HepG2 (cell line): Measurements from ENCODE around the gene ARL5C. TPM values are rescaled to one million over a fixed set of nuclear protein-coding genes. Genes with fewer than 3 reads are reported as not detected.
A peak's percentile ranks its signal among the peaks of the same experiment; 100 is the strongest.

ENCODE experiments used
- AGO2 ChIP-seq: fragments of 200-400 bp; formaldehyde crosslinking; optimal IDR thresholded peaks from 2 replicates; pipeline ENCODE3; 2017; ENCODE audit warnings: mild to moderate bottlenecking, low read depth, low read length, moderate library complexity
- FIP1L1 ChIP-seq: fragments of 200-400 bp; formaldehyde crosslinking; IDR thresholded peaks from 2 replicates; pipeline ENCODE4 v1.6.1; 2018; ENCODE audit warnings: low read depth, mild to moderate bottlenecking, low read length, moderate library complexity, borderline replicate concordance; ENCODE audit not compliant: insufficient read depth
- FOXA1 ChIP-seq, 2 experiments: fragments of 450-650 bp in 1 of 2; sonication (generic) in 1 of 2; formaldehyde crosslinking in 1 of 2; IDR thresholded peaks; 2 replicates each; pipeline versions ENCODE4 v1.4.0 to v1.6.1; 2016 to 2020; ENCODE audit warnings: missing genetic modification reagents in 1 of 2
- HOXA5 ChIP-seq: sonication (generic); formaldehyde crosslinking; IDR thresholded peaks from 2 replicates; pipeline ENCODE4 v1.4.0; 2020; ENCODE audit warnings: missing genetic modification reagents
- JUN ChIP-seq: sonication (generic); formaldehyde crosslinking; IDR thresholded peaks from 2 replicates; pipeline ENCODE4 v1.4.0; 2020; ENCODE audit warnings: mild to moderate bottlenecking, missing genetic modification reagents
- KDM5A ChIP-seq: fragments of 200-600 bp; sonication (generic); IDR thresholded peaks from 2 replicates; pipeline ENCODE4 v1.7.0; 2018; ENCODE audit warnings: antibody characterized with exemption, mild to moderate bottlenecking, low read length, borderline replicate concordance
- NBN ChIP-seq: fragments of 450-650 bp; conservative IDR thresholded peaks from 2 replicates; pipeline ENCODE4 v1.6.1; 2017
- NFE2L1 ChIP-seq: sonication (generic); formaldehyde crosslinking; IDR thresholded peaks from 2 replicates; pipeline ENCODE4 v1.4.0; 2020; ENCODE audit warnings: missing genetic modification reagents, mild to moderate bottlenecking, borderline replicate concordance
- PITX1 ChIP-seq: sonication (generic); formaldehyde crosslinking; IDR thresholded peaks from 2 replicates; pipeline ENCODE4 v1.5.1; 2020; ENCODE audit warnings: mild to moderate bottlenecking, missing genetic modification reagents
- SOX6 ChIP-seq, 2 experiments: fragments of 450-650 bp in 1 of 2; sonication (generic) in 1 of 2; formaldehyde crosslinking in 1 of 2; IDR thresholded peaks; 2 replicates each; pipeline versions ENCODE4 v1.4.0 to v1.6.1; 2017 to 2020; ENCODE audit warnings: antibody characterized with exemption in 1 of 2, mild to moderate bottlenecking in 1 of 2, missing genetic modification reagents in 1 of 2
- ZC3H4 ChIP-seq: sonication (generic); formaldehyde crosslinking; IDR thresholded peaks from 2 replicates; pipeline ENCODE4 v1.4.0; 2020; ENCODE audit warnings: missing genetic modification reagents, borderline replicate concordance
- ZMYM2 ChIP-seq: sonication (generic); formaldehyde crosslinking; IDR thresholded peaks from 2 replicates; pipeline ENCODE4 v1.8.0; 2022; ENCODE audit warnings: mild to moderate bottlenecking, missing genetic modification reagents
- ZNF296 ChIP-seq: sonication (generic); formaldehyde crosslinking; conservative IDR thresholded peaks from 2 replicates; pipeline ENCODE4 v1.5.0; 2020; ENCODE audit warnings: mild to moderate bottlenecking, missing genetic modification reagents
- ZNF383 ChIP-seq: sonication (generic); formaldehyde crosslinking; IDR thresholded peaks from 2 replicates; pipeline ENCODE4 v1.4.0; 2020; ENCODE audit warnings: missing genetic modification reagents, mild to moderate bottlenecking, borderline replicate concordance
- ZNF547 ChIP-seq: sonication (generic); formaldehyde crosslinking; IDR thresholded peaks from 2 replicates; pipeline ENCODE4 v1.5.1; 2020; ENCODE audit warnings: mild to moderate bottlenecking, missing genetic modification reagents
- ZNF556 ChIP-seq: sonication (generic); formaldehyde crosslinking; IDR thresholded peaks from 2 replicates; pipeline ENCODE4 v1.4.0; 2020; ENCODE audit warnings: mild to moderate bottlenecking, missing genetic modification reagents, borderline replicate concordance
- ZNF713 ChIP-seq: sonication (generic); formaldehyde crosslinking; IDR thresholded peaks from 2 replicates; pipeline ENCODE4 v1.4.0; 2020; ENCODE audit warnings: mild to moderate bottlenecking, missing genetic modification reagents
- polyA plus RNA-seq, 8 experiments: library from polyadenylated mRNA; depleted of rRNA in 3 of 8; stranded (reverse) in 7 of 8; unstranded in 1 of 8; fragments of >200 nt; fragmentation: Illumina TruSeq in 4 of 8; extraction: Trizol in 4 of 8; gene quantifications; 2 replicates each; pipeline versions ENCODE4 v1.2.1 to v1.2.3, GENCODE V29; 2011 to 2016; ENCODE audit warnings: low read depth in 4 of 8, missing spikeins in 1 of 8, mixed read lengths in 1 of 8; ENCODE audit not compliant: insufficient read depth in 1 of 8
- total RNA-seq, 5 experiments: library from RNA; depleted of rRNA; stranded (reverse); fragments of >200 nt; fragmentation: Illumina TruSeq; extraction: Trizol; gene quantifications; 2 replicates each; pipeline ENCODE4 v1.2.3, GENCODE V29; 2016; ENCODE audit warnings: low read depth in 1 of 5
- TF ChIP-seq, protein P1 (sequence below): sonication (generic); formaldehyde crosslinking; IDR thresholded peaks from 2 replicates; pipeline ENCODE4 v1.4.0; 2020; ENCODE audit warnings: missing genetic modification reagents, borderline replicate concordance
- TF ChIP-seq, protein P2 (sequence below): sonication (generic); formaldehyde crosslinking; IDR thresholded peaks from 2 replicates; pipeline ENCODE4 v1.8.0; 2022; ENCODE audit warnings: low read depth, missing genetic modification reagents
- TF ChIP-seq, protein P3 (sequence below): sonication (generic); formaldehyde crosslinking; IDR thresholded peaks from 2 replicates; pipeline ENCODE4 v1.4.0; 2020; ENCODE audit warnings: low read depth, mild to moderate bottlenecking, missing genetic modification reagents
- TF ChIP-seq, protein P4 (sequence below): sonication (generic); formaldehyde crosslinking; IDR thresholded peaks from 2 replicates; pipeline ENCODE4 v1.4.0; 2020; ENCODE audit warnings: missing genetic modification reagents, borderline replicate concordance
- TF ChIP-seq, protein P5 (sequence below): sonication (generic); formaldehyde crosslinking; IDR thresholded peaks from 2 replicates; pipeline ENCODE4 v1.4.0; 2020; ENCODE audit warnings: mild to moderate bottlenecking, low read depth, missing genetic modification reagents

Gene ARL5C
- total and polyA plus RNA-seq, 2 of the 13 experiments (the other 11 are each of a cell fraction or from before 2014, with no cell fraction given), result not detected

DNA sequence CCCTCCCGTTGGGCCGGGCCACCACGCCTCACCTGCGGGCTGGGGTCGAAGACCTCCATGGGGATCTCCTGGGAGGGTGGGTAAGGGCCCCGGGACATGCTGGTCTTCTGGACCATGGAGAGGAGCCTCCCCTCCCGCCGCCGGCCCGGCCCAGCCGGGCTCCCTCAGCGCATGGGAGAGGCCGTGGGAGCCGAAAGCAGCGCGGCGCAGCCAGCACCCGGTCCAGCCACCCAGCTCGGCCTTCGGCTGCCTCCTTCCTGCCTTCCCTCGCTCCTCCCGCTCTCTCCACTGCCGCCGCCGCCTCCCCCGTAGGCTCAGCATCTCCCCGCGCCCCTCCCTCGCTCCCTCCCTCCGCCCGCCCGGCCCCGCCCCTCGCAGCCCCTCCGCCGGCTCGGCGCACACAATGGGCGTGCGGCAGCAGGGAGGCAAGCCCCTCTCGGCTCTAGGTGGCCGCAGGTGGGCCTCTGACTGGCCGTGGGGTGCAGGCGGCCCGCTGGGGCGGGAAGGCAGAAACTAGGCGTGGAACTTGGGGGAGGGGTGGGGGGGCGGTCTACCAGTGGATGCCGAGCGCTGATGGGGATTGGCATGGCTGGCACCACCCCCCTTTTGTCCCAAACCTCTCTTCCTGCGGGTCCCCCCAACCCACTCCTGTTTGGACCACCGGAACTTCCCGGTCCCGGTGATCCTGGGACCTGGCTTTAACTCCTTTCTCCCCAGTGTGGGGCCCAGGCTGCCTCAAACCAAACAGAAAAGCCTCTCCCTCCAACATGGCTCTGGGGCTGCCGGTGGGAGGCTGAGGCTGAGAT lies 31.6 kb upstream of the ARL5C start, which contains the start of gene CACNB1 (continued):
- no peak for TF ChIP-seq ZNF383 (CRISPR knock-in tag)
- no peak for TF ChIP-seq ZC3H4
- no peak for TF ChIP-seq ZNF713 (CRISPR knock-in tag)
- no peak for TF ChIP-seq SOX6 (IDR thresholded peaks at IDR 0.05)
- no peak for TF ChIP-seq SOX6 (CRISPR knock-in tag; IDR thresholded peaks at IDR 0.05)
- no peak for TF ChIP-seq KDM5A
- no peak for TF ChIP-seq HOXA5 (CRISPR knock-in tag)
- TF ChIP-seq, protein P1, sequence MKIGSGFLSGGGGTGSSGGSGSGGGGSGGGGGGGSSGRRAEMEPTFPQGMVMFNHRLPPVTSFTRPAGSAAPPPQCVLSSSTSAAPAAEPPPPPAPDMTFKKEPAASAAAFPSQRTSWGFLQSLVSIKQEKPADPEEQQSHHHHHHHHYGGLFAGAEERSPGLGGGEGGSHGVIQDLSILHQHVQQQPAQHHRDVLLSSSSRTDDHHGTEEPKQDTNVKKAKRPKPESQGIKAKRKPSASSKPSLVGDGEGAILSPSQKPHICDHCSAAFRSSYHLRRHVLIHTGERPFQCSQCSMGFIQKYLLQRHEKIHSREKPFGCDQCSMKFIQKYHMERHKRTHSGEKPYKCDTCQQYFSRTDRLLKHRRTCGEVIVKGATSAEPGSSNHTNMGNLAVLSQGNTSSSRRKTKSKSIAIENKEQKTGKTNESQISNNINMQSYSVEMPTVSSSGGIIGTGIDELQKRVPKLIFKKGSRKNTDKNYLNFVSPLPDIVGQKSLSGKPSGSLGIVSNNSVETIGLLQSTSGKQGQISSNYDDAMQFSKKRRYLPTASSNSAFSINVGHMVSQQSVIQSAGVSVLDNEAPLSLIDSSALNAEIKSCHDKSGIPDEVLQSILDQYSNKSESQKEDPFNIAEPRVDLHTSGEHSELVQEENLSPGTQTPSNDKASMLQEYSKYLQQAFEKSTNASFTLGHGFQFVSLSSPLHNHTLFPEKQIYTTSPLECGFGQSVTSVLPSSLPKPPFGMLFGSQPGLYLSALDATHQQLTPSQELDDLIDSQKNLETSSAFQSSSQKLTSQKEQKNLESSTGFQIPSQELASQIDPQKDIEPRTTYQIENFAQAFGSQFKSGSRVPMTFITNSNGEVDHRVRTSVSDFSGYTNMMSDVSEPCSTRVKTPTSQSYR (CRISPR knock-in tag), result peak; percentile 51; the same call in 1 of the 2 replicates
- TF ChIP-seq JUN (CRISPR knock-in tag), result no peak
- TF ChIP-seq, protein P2, sequence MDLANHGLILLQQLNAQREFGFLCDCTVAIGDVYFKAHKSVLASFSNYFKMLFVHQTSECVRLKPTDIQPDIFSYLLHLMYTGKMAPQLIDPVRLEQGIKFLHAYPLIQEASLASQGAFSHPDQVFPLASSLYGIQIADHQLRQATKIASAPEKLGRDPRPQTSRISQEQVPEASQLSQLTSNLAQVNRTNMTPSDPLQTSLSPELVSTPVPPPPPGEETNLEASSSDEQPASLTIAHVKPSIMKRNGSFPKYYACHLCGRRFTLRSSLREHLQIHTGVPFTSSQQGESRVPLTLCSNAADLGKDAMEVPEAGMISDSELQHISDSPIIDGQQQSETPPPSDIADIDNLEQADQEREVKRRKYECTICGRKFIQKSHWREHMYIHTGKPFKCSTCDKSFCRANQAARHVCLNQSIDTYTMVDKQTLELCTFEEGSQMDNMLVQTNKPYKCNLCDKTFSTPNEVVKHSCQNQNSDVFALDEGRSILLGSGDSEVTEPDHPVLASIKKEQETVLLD (CRISPR knock-in tag), result no peak
- TF ChIP-seq FIP1L1, result no peak
- TF ChIP-seq ZNF296 (CRISPR knock-in tag), result no peak
- TF ChIP-seq ZNF547 (CRISPR knock-in tag), result no peak; the same call in 1 of the 2 replicates
- no peak for TF ChIP-seq NBN
- no peak for TF ChIP-seq NFE2L1
- TF ChIP-seq ZMYM2, result no peak
- TF ChIP-seq ZNF556 (CRISPR knock-in tag), result no peak
- no peak for TF ChIP-seq FOXA1 (IDR thresholded peaks at IDR 0.05)
- TF ChIP-seq FOXA1 (CRISPR knock-in tag; IDR thresholded peaks at IDR 0.05), result no peak
- TF ChIP-seq, protein P3, sequence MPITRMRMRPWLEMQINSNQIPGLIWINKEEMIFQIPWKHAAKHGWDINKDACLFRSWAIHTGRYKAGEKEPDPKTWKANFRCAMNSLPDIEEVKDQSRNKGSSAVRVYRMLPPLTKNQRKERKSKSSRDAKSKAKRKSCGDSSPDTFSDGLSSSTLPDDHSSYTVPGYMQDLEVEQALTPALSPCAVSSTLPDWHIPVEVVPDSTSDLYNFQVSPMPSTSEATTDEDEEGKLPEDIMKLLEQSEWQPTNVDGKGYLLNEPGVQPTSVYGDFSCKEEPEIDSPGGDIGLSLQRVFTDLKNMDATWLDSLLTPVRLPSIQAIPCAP (CRISPR knock-in tag), result no peak
- no peak for TF ChIP-seq AGO2
- TF ChIP-seq, protein P4, sequence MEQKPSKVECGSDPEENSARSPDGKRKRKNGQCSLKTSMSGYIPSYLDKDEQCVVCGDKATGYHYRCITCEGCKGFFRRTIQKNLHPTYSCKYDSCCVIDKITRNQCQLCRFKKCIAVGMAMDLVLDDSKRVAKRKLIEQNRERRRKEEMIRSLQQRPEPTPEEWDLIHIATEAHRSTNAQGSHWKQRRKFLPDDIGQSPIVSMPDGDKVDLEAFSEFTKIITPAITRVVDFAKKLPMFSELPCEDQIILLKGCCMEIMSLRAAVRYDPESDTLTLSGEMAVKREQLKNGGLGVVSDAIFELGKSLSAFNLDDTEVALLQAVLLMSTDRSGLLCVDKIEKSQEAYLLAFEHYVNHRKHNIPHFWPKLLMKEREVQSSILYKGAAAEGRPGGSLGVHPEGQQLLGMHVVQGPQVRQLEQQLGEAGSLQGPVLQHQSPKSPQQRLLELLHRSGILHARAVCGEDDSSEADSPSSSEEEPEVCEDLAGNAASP (CRISPR knock-in tag), result no peak
- TF ChIP-seq, protein P5, sequence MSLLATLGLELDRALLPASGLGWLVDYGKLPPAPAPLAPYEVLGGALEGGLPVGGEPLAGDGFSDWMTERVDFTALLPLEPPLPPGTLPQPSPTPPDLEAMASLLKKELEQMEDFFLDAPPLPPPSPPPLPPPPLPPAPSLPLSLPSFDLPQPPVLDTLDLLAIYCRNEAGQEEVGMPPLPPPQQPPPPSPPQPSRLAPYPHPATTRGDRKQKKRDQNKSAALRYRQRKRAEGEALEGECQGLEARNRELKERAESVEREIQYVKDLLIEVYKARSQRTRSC, result no peak
- peak; percentile 38; the same call in 1 of the 2 replicates for TF ChIP-seq PITX1 (CRISPR knock-in tag)
